HepG2 (cell line): Measurements from ENCODE around the gene DDX59. TPM values are rescaled to one million over a fixed set of nuclear protein-coding genes. Genes with fewer than 3 reads are reported as not detected.

Source experiments
- ATF1 ChIP-seq: IDR thresholded peaks from 2 replicates; pipeline ENCODE4 v1.6.1; 2016; ENCODE audit warnings: mild to moderate bottlenecking, control low read depth
- FLYWCH1 ChIP-seq: sonication (generic); formaldehyde crosslinking; IDR thresholded peaks from 2 replicates; pipeline ENCODE4 v1.8.1; 2023; ENCODE audit warnings: mild to moderate bottlenecking, missing genetic modification reagents
- HOXA7 ChIP-seq: sonication (generic); formaldehyde crosslinking; IDR thresholded peaks from 2 replicates; pipeline ENCODE4 v1.8.1; 2022; ENCODE audit warnings: mild to moderate bottlenecking, missing genetic modification reagents, moderate library complexity
- RXRA ChIP-seq: sonication (generic); formaldehyde crosslinking; IDR thresholded peaks from 2 replicates; pipeline ENCODE4 v1.5.1; 2020; ENCODE audit warnings: missing genetic modification reagents
- SIX1 ChIP-seq: sonication (generic); formaldehyde crosslinking; IDR thresholded peaks from 2 replicates; pipeline ENCODE4 v1.4.0; 2020; ENCODE audit warnings: missing genetic modification reagents, borderline replicate concordance
- TBX2 ChIP-seq: sonication (generic); formaldehyde crosslinking; IDR thresholded peaks from 2 replicates; pipeline ENCODE4 v1.5.0; 2020; ENCODE audit warnings: missing genetic modification reagents, mild to moderate bottlenecking, borderline replicate concordance
- ZFP36L2 ChIP-seq: sonication (generic); formaldehyde crosslinking; IDR thresholded peaks from 2 replicates; pipeline ENCODE4 v1.4.0; 2020; ENCODE audit warnings: missing genetic modification reagents
- ZNF44 ChIP-seq: sonication (generic); formaldehyde crosslinking; IDR thresholded peaks from 2 replicates; pipeline ENCODE4 v1.5.1; 2020; ENCODE audit warnings: mild to moderate bottlenecking, missing genetic modification reagents
- ZNF552 ChIP-seq: sonication (generic); formaldehyde crosslinking; IDR thresholded peaks from 2 replicates; pipeline ENCODE4 v1.9.0; 2022; ENCODE audit warnings: missing genetic modification reagents, mild to moderate bottlenecking, borderline replicate concordance
- ZNF556 ChIP-seq: sonication (generic); formaldehyde crosslinking; IDR thresholded peaks from 2 replicates; pipeline ENCODE4 v1.4.0; 2020; ENCODE audit warnings: mild to moderate bottlenecking, missing genetic modification reagents, borderline replicate concordance
- ZNF816 ChIP-seq: sonication (generic); formaldehyde crosslinking; IDR thresholded peaks from 2 replicates; pipeline ENCODE4 v1.8.0; 2022; ENCODE audit warnings: missing genetic modification reagents, mild to moderate bottlenecking, borderline replicate concordance
- polyA plus RNA-seq, 8 experiments: library from polyadenylated mRNA; depleted of rRNA in 3 of 8; stranded (reverse) in 7 of 8; unstranded in 1 of 8; fragments of >200 nt; fragmentation: Illumina TruSeq in 4 of 8; extraction: Trizol in 4 of 8; gene quantifications; 2 replicates each; pipeline versions ENCODE4 v1.2.1 to v1.2.3, GENCODE V29; 2011 to 2016; ENCODE audit warnings: low read depth in 4 of 8, missing spikeins in 1 of 8, mixed read lengths in 1 of 8; ENCODE audit not compliant: insufficient read depth in 1 of 8
- total RNA-seq, 5 experiments: library from RNA; depleted of rRNA; stranded (reverse); fragments of >200 nt; fragmentation: Illumina TruSeq; extraction: Trizol; gene quantifications; 2 replicates each; pipeline ENCODE4 v1.2.3, GENCODE V29; 2016; ENCODE audit warnings: low read depth in 1 of 5
- TF ChIP-seq, protein P1 (sequence below): sonication (generic); formaldehyde crosslinking; IDR thresholded peaks from 2 replicates; pipeline ENCODE4 v1.5.0; 2020; ENCODE audit warnings: mild to moderate bottlenecking, missing genetic modification reagents, moderate library complexity
- TF ChIP-seq, protein P2 (sequence below), 2 experiments: fragments of 450-650 bp in 1 of 2; sonication (generic) in 1 of 2; formaldehyde crosslinking; IDR thresholded peaks; 2 replicates each; pipeline versions ENCODE4 v1.5.0 to v1.8.0; 2020 to 2022; ENCODE audit warnings: mild to moderate bottlenecking in 1 of 2, missing genetic modification reagents in 1 of 2
- TF ChIP-seq, protein P3 (sequence below): sonication (generic); formaldehyde crosslinking; IDR thresholded peaks from 2 replicates; pipeline ENCODE4 v1.8.0; 2022; ENCODE audit warnings: mild to moderate bottlenecking, missing genetic modification reagents
- TF ChIP-seq, protein P4 (sequence below): sonication (generic); formaldehyde crosslinking; IDR thresholded peaks from 2 replicates; pipeline ENCODE4 v1.4.0; 2020; ENCODE audit warnings: mild to moderate bottlenecking, missing genetic modification reagents
- TF ChIP-seq, protein P5 (sequence below): sonication (generic); formaldehyde crosslinking; IDR thresholded peaks from 2 replicates; pipeline ENCODE4 v1.8.1; 2023; ENCODE audit warnings: mild to moderate bottlenecking, missing genetic modification reagents

DDX59 gene
- total and polyA plus RNA-seq, 2 of the 13 experiments (the other 11 are each of a cell fraction or from before 2014, with no cell fraction given): 12.1 to 14.8 TPM

DNA sequence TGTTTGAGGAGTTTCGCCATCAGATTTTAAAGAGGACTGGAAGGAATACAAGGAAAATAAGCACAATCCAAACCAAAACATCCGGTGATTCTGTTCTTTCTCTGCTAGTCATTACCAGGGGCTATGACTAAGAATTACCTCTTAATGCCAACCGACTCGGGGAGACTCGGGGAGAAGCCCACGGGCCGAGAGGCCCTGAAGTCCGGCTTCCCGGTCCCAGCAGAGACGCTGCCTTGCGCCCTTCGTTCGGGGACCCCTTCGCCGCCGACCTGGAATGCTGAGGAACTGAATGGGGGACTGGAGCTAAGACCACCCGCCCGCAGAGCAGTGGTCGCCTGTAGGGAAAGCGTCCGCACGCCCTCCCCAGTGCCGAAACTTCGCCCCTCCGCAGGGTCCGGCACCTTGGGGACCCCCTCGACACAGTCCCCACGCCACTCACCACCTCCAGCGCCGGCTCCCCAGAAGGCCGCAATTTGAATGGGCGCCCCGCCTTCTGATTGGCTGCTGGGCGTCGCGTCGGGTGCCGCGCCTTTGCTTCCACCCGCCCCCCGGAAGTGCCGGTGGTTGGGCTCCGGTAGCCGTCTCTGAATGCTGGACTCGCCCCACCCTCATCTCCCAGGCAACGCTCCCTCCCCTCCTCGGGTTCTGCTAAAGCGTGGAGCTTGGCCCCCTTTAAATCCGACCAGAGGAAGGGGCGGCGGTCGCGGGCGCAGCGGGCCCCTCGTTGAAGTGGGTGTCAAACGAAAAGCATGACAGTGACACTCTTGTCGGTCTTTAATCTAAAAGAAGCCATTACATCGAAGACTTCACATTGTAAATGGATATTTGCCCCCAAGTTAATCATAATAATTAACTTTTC is 49.2 kb downstream of the DDX59 start, which contains the start of gene KIF14 (continued):
- TF ChIP-seq ZNF552 (CRISPR knock-in tag) (no peak), RXRA (CRISPR knock-in tag) (peak; percentile 48; the same call in 1 of the 2 replicates), ZNF556 (no peak), HOXA7 (CRISPR knock-in tag) (no peak), TBX2 (peak; percentile 38; the same call in 1 of the 2 replicates), ZFP36L2 (CRISPR knock-in tag) (no peak), ZNF44 (CRISPR knock-in tag) (no peak), SIX1 (no peak), ATF1 (CRISPR knock-in tag) (peak; percentile 91), FLYWCH1 (CRISPR knock-in tag) (no peak), ZNF816 (CRISPR knock-in tag) (no peak; the same call in 1 of the 2 replicates)
- TF ChIP-seq, protein P1, sequence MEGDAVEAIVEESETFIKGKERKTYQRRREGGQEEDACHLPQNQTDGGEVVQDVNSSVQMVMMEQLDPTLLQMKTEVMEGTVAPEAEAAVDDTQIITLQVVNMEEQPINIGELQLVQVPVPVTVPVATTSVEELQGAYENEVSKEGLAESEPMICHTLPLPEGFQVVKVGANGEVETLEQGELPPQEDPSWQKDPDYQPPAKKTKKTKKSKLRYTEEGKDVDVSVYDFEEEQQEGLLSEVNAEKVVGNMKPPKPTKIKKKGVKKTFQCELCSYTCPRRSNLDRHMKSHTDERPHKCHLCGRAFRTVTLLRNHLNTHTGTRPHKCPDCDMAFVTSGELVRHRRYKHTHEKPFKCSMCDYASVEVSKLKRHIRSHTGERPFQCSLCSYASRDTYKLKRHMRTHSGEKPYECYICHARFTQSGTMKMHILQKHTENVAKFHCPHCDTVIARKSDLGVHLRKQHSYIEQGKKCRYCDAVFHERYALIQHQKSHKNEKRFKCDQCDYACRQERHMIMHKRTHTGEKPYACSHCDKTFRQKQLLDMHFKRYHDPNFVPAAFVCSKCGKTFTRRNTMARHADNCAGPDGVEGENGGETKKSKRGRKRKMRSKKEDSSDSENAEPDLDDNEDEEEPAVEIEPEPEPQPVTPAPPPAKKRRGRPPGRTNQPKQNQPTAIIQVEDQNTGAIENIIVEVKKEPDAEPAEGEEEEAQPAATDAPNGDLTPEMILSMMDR (CRISPR knock-in tag): peak; percentile 7; the same call in 1 of the 2 replicates
- TF ChIP-seq, protein P2, sequence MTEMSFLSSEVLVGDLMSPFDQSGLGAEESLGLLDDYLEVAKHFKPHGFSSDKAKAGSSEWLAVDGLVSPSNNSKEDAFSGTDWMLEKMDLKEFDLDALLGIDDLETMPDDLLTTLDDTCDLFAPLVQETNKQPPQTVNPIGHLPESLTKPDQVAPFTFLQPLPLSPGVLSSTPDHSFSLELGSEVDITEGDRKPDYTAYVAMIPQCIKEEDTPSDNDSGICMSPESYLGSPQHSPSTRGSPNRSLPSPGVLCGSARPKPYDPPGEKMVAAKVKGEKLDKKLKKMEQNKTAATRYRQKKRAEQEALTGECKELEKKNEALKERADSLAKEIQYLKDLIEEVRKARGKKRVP (CRISPR knock-in tag; IDR thresholded peaks at IDR 0.05): no peak
- TF ChIP-seq, protein P3, sequence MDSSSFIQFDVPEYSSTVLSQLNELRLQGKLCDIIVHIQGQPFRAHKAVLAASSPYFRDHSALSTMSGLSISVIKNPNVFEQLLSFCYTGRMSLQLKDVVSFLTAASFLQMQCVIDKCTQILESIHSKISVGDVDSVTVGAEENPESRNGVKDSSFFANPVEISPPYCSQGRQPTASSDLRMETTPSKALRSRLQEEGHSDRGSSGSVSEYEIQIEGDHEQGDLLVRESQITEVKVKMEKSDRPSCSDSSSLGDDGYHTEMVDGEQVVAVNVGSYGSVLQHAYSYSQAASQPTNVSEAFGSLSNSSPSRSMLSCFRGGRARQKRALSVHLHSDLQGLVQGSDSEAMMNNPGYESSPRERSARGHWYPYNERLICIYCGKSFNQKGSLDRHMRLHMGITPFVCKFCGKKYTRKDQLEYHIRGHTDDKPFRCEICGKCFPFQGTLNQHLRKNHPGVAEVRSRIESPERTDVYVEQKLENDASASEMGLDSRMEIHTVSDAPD (CRISPR knock-in tag): no peak
- TF ChIP-seq, protein P4, sequence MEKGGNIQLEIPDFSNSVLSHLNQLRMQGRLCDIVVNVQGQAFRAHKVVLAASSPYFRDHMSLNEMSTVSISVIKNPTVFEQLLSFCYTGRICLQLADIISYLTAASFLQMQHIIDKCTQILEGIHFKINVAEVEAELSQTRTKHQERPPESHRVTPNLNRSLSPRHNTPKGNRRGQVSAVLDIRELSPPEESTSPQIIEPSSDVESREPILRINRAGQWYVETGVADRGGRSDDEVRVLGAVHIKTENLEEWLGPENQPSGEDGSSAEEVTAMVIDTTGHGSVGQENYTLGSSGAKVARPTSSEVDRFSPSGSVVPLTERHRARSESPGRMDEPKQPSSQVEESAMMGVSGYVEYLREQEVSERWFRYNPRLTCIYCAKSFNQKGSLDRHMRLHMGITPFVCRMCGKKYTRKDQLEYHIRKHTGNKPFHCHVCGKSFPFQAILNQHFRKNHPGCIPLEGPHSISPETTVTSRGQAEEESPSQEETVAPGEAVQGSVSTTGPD (CRISPR knock-in tag): no peak
- TF ChIP-seq, protein P5, sequence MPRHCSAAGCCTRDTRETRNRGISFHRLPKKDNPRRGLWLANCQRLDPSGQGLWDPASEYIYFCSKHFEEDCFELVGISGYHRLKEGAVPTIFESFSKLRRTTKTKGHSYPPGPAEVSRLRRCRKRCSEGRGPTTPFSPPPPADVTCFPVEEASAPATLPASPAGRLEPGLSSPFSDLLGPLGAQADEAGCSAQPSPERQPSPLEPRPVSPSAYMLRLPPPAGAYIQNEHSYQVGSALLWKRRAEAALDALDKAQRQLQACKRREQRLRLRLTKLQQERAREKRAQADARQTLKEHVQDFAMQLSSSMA: no peak
